GM23248 (cell line): ENCODE measurements around the gene CCDC86. TPM values are rescaled to one million over a fixed set of nuclear protein-coding genes. Genes with fewer than 3 reads are reported as not detected.

Source experiments
- DNase-seq: peaks from one replicate; pipeline ENCODE4 v3.0.0-alpha.2; 2015
- H2AFZ ChIP-seq: fragments of 200-600 bp; sonication (generic); 2 replicates; pipeline ENCODE4 v1.6.1; 2016; ENCODE audit warnings: antibody characterized with exemption
- H3F3A ChIP-seq: fragments of 200-600 bp; sonication (generic); 2 replicates; pipeline ENCODE4 v1.6.1; 2016; ENCODE audit warnings: mild to moderate bottlenecking, antibody characterized with exemption, mixed run types; ENCODE audit not compliant: insufficient read depth
- H3K27ac ChIP-seq: fragments of 200-600 bp; sonication (generic); 2 replicates; pipeline ENCODE4 v1.5.1; 2016; ENCODE audit warnings: mild to moderate bottlenecking
- H3K27me3 ChIP-seq: fragments of 200-600 bp; sonication (generic); replicated peaks from 2 replicates; pipeline ENCODE4 v1.6.1; 2016; ENCODE audit warnings: mild to moderate bottlenecking; ENCODE audit not compliant: insufficient read depth
- H3K36me3 ChIP-seq: fragments of 200-600 bp; sonication (generic); 2 replicates; pipeline ENCODE4 v1.6.1; 2016; ENCODE audit warnings: low read depth, mild to moderate bottlenecking
- H3K4me1 ChIP-seq: fragments of 200-600 bp; sonication (generic); 2 replicates; pipeline ENCODE4 v1.6.1; 2016; ENCODE audit warnings: mild to moderate bottlenecking; ENCODE audit not compliant: insufficient read depth
- H3K4me2 ChIP-seq: fragments of 200-600 bp; sonication (generic); one replicate; pipeline ENCODE4 v1.6.1; 2016; ENCODE audit warnings: mild to moderate bottlenecking; ENCODE audit not compliant: unreplicated experiment
- H3K4me3 ChIP-seq: fragments of 200-600 bp; sonication (generic); 2 replicates; pipeline ENCODE4 v1.5.1; 2016; ENCODE audit warnings: mild to moderate bottlenecking
- H3K79me2 ChIP-seq: fragments of 200-600 bp; sonication (generic); 2 replicates; pipeline ENCODE4 v1.6.1; 2016; ENCODE audit warnings: mild to moderate bottlenecking; ENCODE audit not compliant: insufficient read depth
- H3K9ac ChIP-seq: fragments of 200-600 bp; sonication (generic); 2 replicates; pipeline ENCODE4 v1.6.1; 2016; ENCODE audit warnings: mild to moderate bottlenecking
- H3K9me2 ChIP-seq: fragments of 200-600 bp; sonication (generic); 2 replicates; pipeline ENCODE4 v1.6.1; 2016; ENCODE audit warnings: mixed run types, mild to moderate bottlenecking, moderate library complexity; ENCODE audit not compliant: insufficient read depth
- H3K9me3 ChIP-seq: fragments of 200-600 bp; sonication (generic); one replicate; pipeline ENCODE4 v1.6.1; 2017; ENCODE audit warnings: low read depth
- H4K20me1 ChIP-seq: fragments of 200-600 bp; sonication (generic); 2 replicates; pipeline ENCODE4 v1.6.0; 2016; ENCODE audit not compliant: insufficient read depth
- EZH2 ChIP-seq: fragments of 200-600 bp; sonication (generic); IDR thresholded peaks from 2 replicates; pipeline ENCODE4 v1.6.1; 2018; ENCODE audit warnings: antibody characterized with exemption, mild to moderate bottlenecking; ENCODE audit not compliant: insufficient read depth, poor library complexity, severe bottlenecking
- EZH2phosphoT487 ChIP-seq: fragments of 200-600 bp; sonication (generic); IDR thresholded peaks from 2 replicates; pipeline ENCODE4 v1.6.1; 2018; ENCODE audit warnings: antibody characterized with exemption, moderate library complexity, mild to moderate bottlenecking, low read depth; ENCODE audit not compliant: insufficient read depth
- WGBS, 2 experiments: methylation state at CpG; one replicate each; pipeline ENCODE4 v1.1.6; 2015 to 2017; ENCODE audit warnings: low lambda C conversion rate in 2 of 2, low coverage in 1 of 2; ENCODE audit errors: missing lambda C conversion rate in 2 of 2; 5-methylcytosine and 5-hydroxymethylcytosine counted together
- in situ Hi-C: fragments of 300-500 bp; cut with MboI; formaldehyde crosslinking; loops from 2 replicates; pipeline ENCODE4 v1.15.0; 2020
- polyA plus RNA-seq: library from polyadenylated mRNA; unstranded; fragments of >200 nt; fragmentation: Nextera tagmentation; extraction: Ambion mirVana; gene quantifications from 2 replicates; pipeline ENCODE4 v1.2.1, GENCODE V29; 2016
- total RNA-seq: library from RNA; depleted of rRNA; stranded (reverse); fragments of >200 nt; shearing (Covaris generic); gene quantifications from 2 replicates; pipeline ENCODE4 v1.2.3, GENCODE V29; 2014

Gene CCDC86
- total and polyA plus RNA-seq, 2 experiments from 2014 or later = 10.7 to 37.6 TPM

- Histone ChIP-seq H2AFZ (no peak overlapping the region), H3K9ac (no peak overlapping the region), H3K79me2 (no peaks in the 10 kb centered on the region), H3K4me2 (no peak overlapping the region), H3K9me3 (no peaks in the 10 kb centered on the region), H3K4me3 (no peak overlapping the region), H3K27ac (no peak overlapping the region), H3F3A (no peaks in the 10 kb centered on the region), H3K27me3 (no peaks in the 10 kb centered on the region), H3K9me2 (no peaks in the 10 kb centered on the region), H4K20me1 (no peaks in the 10 kb centered on the region), H3K4me1 (0 out of 2 replicates have a peak, but pooled peaks cover under 1% of the 10 kb centered on the region), H3K36me3 (no peaks in the 10 kb centered on the region)
- 49 to 64% methylated on average over 5 of the region's 5 CpGs for WGBS, 2 experiments
- DNase-seq = no peak
- in situ Hi-C loops = no loop called here
- TF ChIP-seq EZH2phosphoT487 = no peak
- TF ChIP-seq EZH2 = no peak
Observed at GRCh38 chr11:60878245-60879101, 36.6 kb downstream of the CCDC86 start.

- in situ Hi-C loops = no loop called here
Observed at GRCh38 chr11:60879104-60879503, 37.2 kb downstream of the CCDC86 start.

GRCh38 chr11:60879971-60880588 lies 38.2 kb downstream of the CCDC86 start:
- Histone ChIP-seq H3K4me3 (no peak overlapping the region), H3K27me3 (no peaks in the 10 kb centered on the region), H2AFZ (no peak overlapping the region), H4K20me1 (no peaks in the 10 kb centered on the region), H3K9me2 (no peaks in the 10 kb centered on the region), H3K79me2 (no peaks in the 10 kb centered on the region), H3K9me3 (no peaks in the 10 kb centered on the region), H3K9ac (no peak overlapping the region), H3K4me2 (no peak overlapping the region), H3K4me1 (no peaks in the 10 kb centered on the region), H3K27ac (no peak overlapping the region), H3K36me3 (no peaks in the 10 kb centered on the region), H3F3A (no peaks in the 10 kb centered on the region)
- in situ Hi-C loops = no loop called here
- TF ChIP-seq EZH2 = no peak
- no peak for TF ChIP-seq EZH2phosphoT487
- 72 to 82% methylated on average over 5 of the region's 5 CpGs for WGBS, 2 experiments
- no peak for DNase-seq

More at GRCh38 chr11:60879104-60879503, 37.2 kb downstream of the CCDC86 start:
- WGBS, 2 experiments = 93 to 98% methylated on average over 1 of the region's 1 CpG
- no peak overlapping the region for H3K4me3 ChIP-seq
- DNase-seq = no peak
- H3F3A ChIP-seq = no peaks in the 10 kb centered on the region
- no peaks in the 10 kb centered on the region for H3K79me2 ChIP-seq
- H3K27me3 ChIP-seq = no peaks in the 10 kb centered on the region
- no peaks in the 10 kb centered on the region for H3K9me3 ChIP-seq
- H3K36me3 ChIP-seq = no peaks in the 10 kb centered on the region
- H3K9me2 ChIP-seq = no peaks in the 10 kb centered on the region
- H3K27ac ChIP-seq = no peak overlapping the region
- no peaks in the 10 kb centered on the region for H3K4me1 ChIP-seq
- no peak overlapping the region for H3K9ac ChIP-seq
- no peaks in the 10 kb centered on the region for H4K20me1 ChIP-seq
- H2AFZ ChIP-seq = no peak overlapping the region
- TF ChIP-seq EZH2phosphoT487 = no peak
- TF ChIP-seq EZH2 = no peak
- no peak overlapping the region for H3K4me2 ChIP-seq

- Histone ChIP-seq H3K36me3 (no peaks in the 10 kb centered on the region), H3K9ac (no peak overlapping the region), H3K4me3 (no peak overlapping the region), H4K20me1 (no peaks in the 10 kb centered on the region), H3K27me3 (no peaks in the 10 kb centered on the region), H3K9me3 (no peaks in the 10 kb centered on the region), H3K79me2 (no peaks in the 10 kb centered on the region), H3K27ac (no peak overlapping the region), H3F3A (no peaks in the 10 kb centered on the region), H2AFZ (no peak overlapping the region), H3K4me2 (no peak overlapping the region), H3K9me2 (no peaks in the 10 kb centered on the region), H3K4me1 (no peaks in the 10 kb centered on the region)
- DNase-seq = no peak
- in situ Hi-C loops = no loop called here
- no peak for TF ChIP-seq EZH2
- no peak for TF ChIP-seq EZH2phosphoT487
- 76% methylated on average over 8 of the region's 8 CpGs for WGBS, 2 experiments
Observed at GRCh38 chr11:60880643-60881282, 38.9 kb downstream of the CCDC86 start.
